K562 (cell line): ENCODE data around the gene CSDE1. TPM values are rescaled to one million over a fixed set of nuclear protein-coding genes. Genes with fewer than 3 reads are reported as not detected.

Source experiments
- ASH1L ChIP-seq: fragments of 450-650 bp; IDR thresholded peaks from 2 replicates; pipeline ENCODE4 v1.6.1; 2018; ENCODE audit warnings: borderline replicate concordance, mild to moderate bottlenecking, low read depth; ENCODE audit not compliant: partially characterized antibody
- CREB1 ChIP-seq, 2 experiments: sonication (generic) in 1 of 2; formaldehyde crosslinking in 1 of 2; IDR thresholded peaks; 2 replicates each; pipeline versions ENCODE4 v1.6.1 to v1.8.0; 2012 to 2022; ENCODE audit warnings: inconsistent platforms in 1 of 2, mild to moderate bottlenecking in 1 of 2, missing genetic modification reagents in 1 of 2, moderate library complexity in 1 of 2
- FOXK1 ChIP-seq: sonication (generic); formaldehyde crosslinking; IDR thresholded peaks from 2 replicates; pipeline ENCODE4 v1.8.0; 2022; ENCODE audit warnings: missing genetic modification reagents, mild to moderate bottlenecking, borderline replicate concordance
- KAT2B ChIP-seq: IDR thresholded peaks from one replicate; pipeline ENCODE4 v1.6.1; 2012; ENCODE audit warnings: low read depth, mild to moderate bottlenecking, control low read depth, inconsistent platforms, low read length, moderate library complexity
- KDM1A ChIP-seq, 2 experiments: fragments of 450-650 bp; IDR thresholded peaks; 2 replicates each; pipeline ENCODE4 v1.6.1; 2016; ENCODE audit warnings: mild to moderate bottlenecking in 2 of 2
- KHSRP ChIP-seq: fragments of 450-650 bp; IDR thresholded peaks from 2 replicates; pipeline ENCODE4 v1.6.1; 2017
- NR1H2 ChIP-seq: sonication (generic); formaldehyde crosslinking; IDR thresholded peaks from 2 replicates; pipeline ENCODE4 v1.4.0; 2020; ENCODE audit warnings: mild to moderate bottlenecking, missing genetic modification reagents
- TCF7 ChIP-seq: sonication (generic); IDR thresholded peaks from 2 replicates; pipeline ENCODE4 v1.6.1; 2016; ENCODE audit warnings: antibody characterized with exemption, borderline replicate concordance
- ZNF143 ChIP-seq: sonication (generic); formaldehyde crosslinking; IDR thresholded peaks from 2 replicates; pipeline ENCODE4 v1.9.0; 2022; ENCODE audit warnings: mild to moderate bottlenecking, missing genetic modification reagents
- ZNF830 ChIP-seq: fragments of 250-450 bp; sonication (Bioruptor Pico); IDR thresholded peaks from 2 replicates; pipeline ENCODE4 v1.5.0; 2021; ENCODE audit warnings: mild to moderate bottlenecking
- polyA plus RNA-seq, 8 experiments: library from polyadenylated mRNA; depleted of rRNA in 4 of 8; stranded (reverse) in 5 of 8; unstranded in 3 of 8; fragments of >200 nt; fragmentation: Nextera tagmentation in 2 of 8; fragmentation: Illumina TruSeq in 1 of 8; extraction: Ambion mirVana in 2 of 8; extraction: Trizol in 1 of 8; gene quantifications; 2 replicates each; pipeline versions ENCODE4 v1.2.1 to v1.2.3, GENCODE V29; 2011 to 2014; ENCODE audit warnings: inconsistent platforms in 1 of 8, missing spikeins in 1 of 8
- total RNA-seq, 7 experiments: library from RNA; depleted of rRNA in 6 of 7; stranded (reverse); fragments of >200 nt in 6 of 7; fragmentation: Illumina TruSeq in 2 of 7; extraction: Trizol in 2 of 7; gene quantifications; 2 replicates each; pipeline versions ENCODE4 v1.2.1 to v1.2.3, GENCODE V29; 2011 to 2021; ENCODE audit warnings: low replicate concordance in 1 of 7
- TF ChIP-seq, protein P1 (sequence below), 2 experiments: IDR thresholded peaks; 2 replicates each; pipeline ENCODE4 v1.6.1; 2011; ENCODE audit warnings: borderline replicate concordance in 1 of 2, control low read depth in 1 of 2, low read depth in 1 of 2, low read length in 1 of 2, mild to moderate bottlenecking in 1 of 2, mixed read lengths in 1 of 2, moderate library complexity in 1 of 2; ENCODE audit not compliant: insufficient read depth in 1 of 2, insufficient read length in 1 of 2, poor library complexity in 1 of 2, severe bottlenecking in 1 of 2; ENCODE audit errors: extremely low read depth in 1 of 2
- TF ChIP-seq, protein P2 (sequence below): fragments of 250-450 bp; sonication (Bioruptor Pico); IDR thresholded peaks from 2 replicates; pipeline ENCODE4 v1.5.0; 2020; ENCODE audit warnings: mild to moderate bottlenecking, borderline replicate concordance
- TF ChIP-seq, protein P3 (sequence below), 2 experiments: fragments of 450-650 bp; IDR thresholded peaks; 2 replicates each; pipeline ENCODE4 v1.6.1; 2016
- TF ChIP-seq, protein P4 (sequence below): fragments of 450-650 bp; formaldehyde crosslinking; IDR thresholded peaks from 2 replicates; pipeline ENCODE4 v1.4.0; 2020; ENCODE audit warnings: mild to moderate bottlenecking
- TF ChIP-seq, protein P5 (sequence below): fragments of 250-450 bp; sonication (Bioruptor Pico); IDR thresholded peaks from 2 replicates; pipeline ENCODE4 v1.5.0; 2021
- TF ChIP-seq, protein P6 (sequence below), 2 experiments: fragments of 200-800 bp in 1 of 2; sonication (Bioruptor generic) in 1 of 2; sonication (generic) in 1 of 2; formaldehyde crosslinking in 1 of 2; IDR thresholded peaks in 1 of 2; conservative IDR thresholded peaks in 1 of 2; 2 replicates each; pipeline versions ENCODE4 v1.5.0 to v1.6.1; 2016 to 2020; ENCODE audit warnings: missing compliant biosample characterization in 1 of 2, missing genetic modification characterization in 1 of 2, missing genetic modification reagents in 1 of 2

The CSDE1 gene
- total and polyA plus RNA-seq, 9 of the 15 experiments (the other 6 are each of a cell fraction or from before 2014, with no cell fraction given) = 174 to 538 (median 403) TPM

DNA sequence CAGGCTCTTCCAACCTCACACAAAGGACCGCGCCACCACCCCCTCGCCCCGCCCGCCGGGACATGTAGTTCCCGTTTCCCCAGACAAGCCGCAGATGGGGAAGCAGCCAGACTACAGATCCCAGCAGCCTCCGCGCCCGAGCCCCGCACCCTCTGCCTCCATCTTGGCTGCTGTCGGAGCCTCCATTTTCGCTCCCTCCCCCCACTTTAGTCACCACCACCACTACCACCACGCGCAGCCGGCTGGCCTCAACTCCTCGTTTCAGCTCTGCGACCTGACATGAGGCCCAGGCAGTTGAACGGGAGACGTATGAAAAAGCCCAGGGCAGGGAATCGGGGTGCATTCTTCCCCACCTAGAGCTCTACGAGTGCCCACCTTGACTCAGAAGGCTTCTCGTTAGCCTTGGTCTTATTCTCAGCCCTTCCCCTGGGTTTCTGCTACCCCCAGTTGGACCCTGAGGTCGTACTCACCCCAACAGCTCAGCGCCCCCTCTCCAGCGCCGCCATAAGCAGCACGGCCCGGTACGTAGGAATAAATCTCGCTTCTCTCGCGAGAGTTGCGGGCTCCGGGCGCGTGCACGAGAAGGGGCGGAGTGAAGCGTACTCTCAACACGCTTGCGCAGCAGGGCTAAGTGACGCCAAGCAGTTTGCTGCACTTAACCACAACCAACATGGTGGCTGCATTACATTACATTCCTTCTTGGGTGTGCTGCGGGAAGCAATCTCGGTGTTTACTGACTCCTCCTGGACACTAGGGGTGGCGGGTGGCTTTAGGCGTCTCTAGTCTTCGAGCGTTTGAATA is at the start of gene CSDE1 (continued):
- TF ChIP-seq, protein P1, sequence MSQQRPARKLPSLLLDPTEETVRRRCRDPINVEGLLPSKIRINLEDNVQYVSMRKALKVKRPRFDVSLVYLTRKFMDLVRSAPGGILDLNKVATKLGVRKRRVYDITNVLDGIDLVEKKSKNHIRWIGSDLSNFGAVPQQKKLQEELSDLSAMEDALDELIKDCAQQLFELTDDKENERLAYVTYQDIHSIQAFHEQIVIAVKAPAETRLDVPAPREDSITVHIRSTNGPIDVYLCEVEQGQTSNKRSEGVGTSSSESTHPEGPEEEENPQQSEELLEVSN (IDR thresholded peaks at IDR 0.05; ENCODE audit: borderline replicate concordance in 1 of 2, extremely low read depth in 1 of 2, insufficient read depth in 1 of 2, insufficient read length in 1 of 2, low read depth in 1 of 2, low read length in 1 of 2, poor library complexity in 1 of 2, severe bottlenecking in 1 of 2) = peak in 1 of 2 experiments; percentile 58
- TF ChIP-seq TCF7 (peak; percentile 57; the same call in 1 of the 2 replicates), CREB1 (IDR thresholded peaks at IDR 0.05) (peak; percentile 75), CREB1 (CRISPR knock-in tag; IDR thresholded peaks at IDR 0.05) (peak; percentile 58), ZNF830 (CRISPR knock-in tag) (no peak), KHSRP (no peak), ASH1L (peak; percentile 27), KAT2B (no peak), NR1H2 (no peak), ZNF143 (CRISPR knock-in tag) (peak; percentile 96), KDM1A (IDR thresholded peaks at IDR 0.05) (no peak), FOXK1 (CRISPR knock-in tag) (peak; percentile 43; the same call in 1 of the 2 replicates)
- TF ChIP-seq, protein P2, sequence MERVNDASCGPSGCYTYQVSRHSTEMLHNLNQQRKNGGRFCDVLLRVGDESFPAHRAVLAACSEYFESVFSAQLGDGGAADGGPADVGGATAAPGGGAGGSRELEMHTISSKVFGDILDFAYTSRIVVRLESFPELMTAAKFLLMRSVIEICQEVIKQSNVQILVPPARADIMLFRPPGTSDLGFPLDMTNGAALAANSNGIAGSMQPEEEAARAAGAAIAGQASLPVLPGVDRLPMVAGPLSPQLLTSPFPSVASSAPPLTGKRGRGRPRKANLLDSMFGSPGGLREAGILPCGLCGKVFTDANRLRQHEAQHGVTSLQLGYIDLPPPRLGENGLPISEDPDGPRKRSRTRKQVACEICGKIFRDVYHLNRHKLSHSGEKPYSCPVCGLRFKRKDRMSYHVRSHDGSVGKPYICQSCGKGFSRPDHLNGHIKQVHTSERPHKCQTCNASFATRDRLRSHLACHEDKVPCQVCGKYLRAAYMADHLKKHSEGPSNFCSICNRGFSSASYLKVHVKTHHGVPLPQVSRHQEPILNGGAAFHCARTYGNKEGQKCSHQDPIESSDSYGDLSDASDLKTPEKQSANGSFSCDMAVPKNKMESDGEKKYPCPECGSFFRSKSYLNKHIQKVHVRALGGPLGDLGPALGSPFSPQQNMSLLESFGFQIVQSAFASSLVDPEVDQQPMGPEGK (CRISPR knock-in tag) = no peak
- TF ChIP-seq, protein P3, sequence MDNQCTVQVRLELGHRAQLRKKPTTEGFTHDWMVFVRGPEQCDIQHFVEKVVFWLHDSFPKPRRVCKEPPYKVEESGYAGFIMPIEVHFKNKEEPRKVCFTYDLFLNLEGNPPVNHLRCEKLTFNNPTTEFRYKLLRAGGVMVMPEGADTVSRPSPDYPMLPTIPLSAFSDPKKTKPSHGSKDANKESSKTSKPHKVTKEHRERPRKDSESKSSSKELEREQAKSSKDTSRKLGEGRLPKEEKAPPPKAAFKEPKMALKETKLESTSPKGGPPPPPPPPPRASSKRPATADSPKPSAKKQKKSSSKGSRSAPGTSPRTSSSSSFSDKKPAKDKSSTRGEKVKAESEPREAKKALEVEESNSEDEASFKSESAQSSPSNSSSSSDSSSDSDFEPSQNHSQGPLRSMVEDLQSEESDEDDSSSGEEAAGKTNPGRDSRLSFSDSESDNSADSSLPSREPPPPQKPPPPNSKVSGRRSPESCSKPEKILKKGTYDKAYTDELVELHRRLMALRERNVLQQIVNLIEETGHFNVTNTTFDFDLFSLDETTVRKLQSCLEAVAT (IDR thresholded peaks at IDR 0.05) = peak; percentile 81 to 91
- TF ChIP-seq, protein P4, sequence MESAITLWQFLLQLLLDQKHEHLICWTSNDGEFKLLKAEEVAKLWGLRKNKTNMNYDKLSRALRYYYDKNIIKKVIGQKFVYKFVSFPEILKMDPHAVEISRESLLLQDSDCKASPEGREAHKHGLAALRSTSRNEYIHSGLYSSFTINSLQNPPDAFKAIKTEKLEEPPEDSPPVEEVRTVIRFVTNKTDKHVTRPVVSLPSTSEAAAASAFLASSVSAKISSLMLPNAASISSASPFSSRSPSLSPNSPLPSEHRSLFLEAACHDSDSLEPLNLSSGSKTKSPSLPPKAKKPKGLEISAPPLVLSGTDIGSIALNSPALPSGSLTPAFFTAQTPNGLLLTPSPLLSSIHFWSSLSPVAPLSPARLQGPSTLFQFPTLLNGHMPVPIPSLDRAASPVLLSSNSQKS (CRISPR knock-in tag) = 0 out of 2 replicates have a peak, but pooled peaks have one; percentile 12
- TF ChIP-seq, protein P5, sequence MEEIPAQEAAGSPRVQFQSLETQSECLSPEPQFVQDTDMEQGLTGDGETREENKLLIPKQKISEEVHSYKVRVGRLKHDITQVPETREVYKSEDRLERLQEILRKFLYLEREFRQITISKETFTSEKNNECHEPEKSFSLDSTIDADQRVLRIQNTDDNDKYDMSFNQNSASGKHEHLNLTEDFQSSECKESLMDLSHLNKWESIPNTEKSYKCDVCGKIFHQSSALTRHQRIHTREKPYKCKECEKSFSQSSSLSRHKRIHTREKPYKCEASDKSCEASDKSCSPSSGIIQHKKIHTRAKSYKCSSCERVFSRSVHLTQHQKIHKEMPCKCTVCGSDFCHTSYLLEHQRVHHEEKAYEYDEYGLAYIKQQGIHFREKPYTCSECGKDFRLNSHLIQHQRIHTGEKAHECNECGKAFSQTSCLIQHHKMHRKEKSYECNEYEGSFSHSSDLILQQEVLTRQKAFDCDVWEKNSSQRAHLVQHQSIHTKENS (CRISPR knock-in tag) = no peak
- TF ChIP-seq, protein P6, sequence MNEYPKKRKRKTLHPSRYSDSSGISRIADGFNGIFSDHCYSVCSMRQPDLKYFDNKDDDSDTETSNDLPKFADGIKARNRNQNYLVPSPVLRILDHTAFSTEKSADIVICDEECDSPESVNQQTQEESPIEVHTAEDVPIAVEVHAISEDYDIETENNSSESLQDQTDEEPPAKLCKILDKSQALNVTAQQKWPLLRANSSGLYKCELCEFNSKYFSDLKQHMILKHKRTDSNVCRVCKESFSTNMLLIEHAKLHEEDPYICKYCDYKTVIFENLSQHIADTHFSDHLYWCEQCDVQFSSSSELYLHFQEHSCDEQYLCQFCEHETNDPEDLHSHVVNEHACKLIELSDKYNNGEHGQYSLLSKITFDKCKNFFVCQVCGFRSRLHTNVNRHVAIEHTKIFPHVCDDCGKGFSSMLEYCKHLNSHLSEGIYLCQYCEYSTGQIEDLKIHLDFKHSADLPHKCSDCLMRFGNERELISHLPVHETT (CRISPR knock-in tag; conservative IDR thresholded peaks at IDR 0.05 in 1 of 2, IDR thresholded peaks at IDR 0.05 in 1 of 2) = peak in 1 of 2 experiments; percentile 91; a peak in 2 of 4 replicates
